Measurements from ENCODE around the gene PPFIA2. TPM values are rescaled to one million over a fixed set of nuclear protein-coding genes. Genes with fewer than 3 reads are reported as not detected.

Gene PPFIA2
- total RNA-seq, 1 experiment from 2014 or later: not detected

DNA sequence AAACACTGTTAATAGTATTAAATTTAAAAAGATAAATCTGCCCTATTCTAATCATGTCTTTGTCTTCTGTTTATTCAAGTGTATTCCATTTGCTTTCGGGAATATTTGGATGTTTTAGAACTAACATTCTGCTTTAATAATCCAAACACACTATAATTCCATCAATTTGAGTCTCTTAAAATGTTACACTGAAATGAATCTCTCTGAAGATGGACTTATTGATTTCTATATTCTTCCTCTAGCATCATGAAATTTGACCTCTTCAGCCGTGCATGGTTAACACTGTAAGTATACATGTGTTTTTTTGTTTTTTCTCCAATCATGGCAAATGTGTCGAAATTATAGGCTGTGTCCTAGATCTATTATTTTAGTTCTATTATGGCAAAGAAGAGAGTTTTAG is 342.1 kb downstream of the PPFIA2 start:
- Histone ChIP-seq H3K9me3 (no peaks in the 10 kb centered on the region), H3K4me3 (ENCODE audit: low read depth, low read length) (no peak overlapping the region), H3K4me1 (no peaks in the 10 kb centered on the region), H3K27me3 (replicated peaks; ENCODE audit: control insufficient read depth, insufficient read depth, low read length) (no peaks in the 10 kb centered on the region), H3K36me3 (ENCODE audit: control insufficient read depth, insufficient read depth, low read length) (no peaks in the 10 kb centered on the region)
- CTCF ChIA-PET: no interaction called here
- TF ChIP-seq, protein P1, sequence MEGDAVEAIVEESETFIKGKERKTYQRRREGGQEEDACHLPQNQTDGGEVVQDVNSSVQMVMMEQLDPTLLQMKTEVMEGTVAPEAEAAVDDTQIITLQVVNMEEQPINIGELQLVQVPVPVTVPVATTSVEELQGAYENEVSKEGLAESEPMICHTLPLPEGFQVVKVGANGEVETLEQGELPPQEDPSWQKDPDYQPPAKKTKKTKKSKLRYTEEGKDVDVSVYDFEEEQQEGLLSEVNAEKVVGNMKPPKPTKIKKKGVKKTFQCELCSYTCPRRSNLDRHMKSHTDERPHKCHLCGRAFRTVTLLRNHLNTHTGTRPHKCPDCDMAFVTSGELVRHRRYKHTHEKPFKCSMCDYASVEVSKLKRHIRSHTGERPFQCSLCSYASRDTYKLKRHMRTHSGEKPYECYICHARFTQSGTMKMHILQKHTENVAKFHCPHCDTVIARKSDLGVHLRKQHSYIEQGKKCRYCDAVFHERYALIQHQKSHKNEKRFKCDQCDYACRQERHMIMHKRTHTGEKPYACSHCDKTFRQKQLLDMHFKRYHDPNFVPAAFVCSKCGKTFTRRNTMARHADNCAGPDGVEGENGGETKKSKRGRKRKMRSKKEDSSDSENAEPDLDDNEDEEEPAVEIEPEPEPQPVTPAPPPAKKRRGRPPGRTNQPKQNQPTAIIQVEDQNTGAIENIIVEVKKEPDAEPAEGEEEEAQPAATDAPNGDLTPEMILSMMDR (IDR thresholded peaks at IDR 0.05; ENCODE audit: insufficient read depth in 1 of 2, low read depth in 1 of 2, low read length in 1 of 2, severe bottlenecking in 1 of 2, unreplicated experiment in 1 of 2): no peak
- intact Hi-C loops (cut with micrococcal nuclease; ENCODE audit: unreplicated experiment): no loop called here
- POLR2A ChIA-PET: no interaction called here
- H3K9me3 Mint-ChIP-seq (ENCODE audit: unreplicated experiment): peaks cover 12% of the 10 kb centered on the region
- no peak for DNase-seq
- H3K36me3 Mint-ChIP-seq (ENCODE audit: insufficient read depth, unreplicated experiment): no peaks in the 10 kb centered on the region
- H3K4me3 Mint-ChIP-seq (ENCODE audit: unreplicated experiment): no peak overlapping the region
- H3K27me3 Mint-ChIP-seq (ENCODE audit: insufficient read depth, unreplicated experiment): no peaks in the 10 kb centered on the region
- H3K27ac Mint-ChIP-seq (ENCODE audit: unreplicated experiment): no peak overlapping the region
- no TSS peak for BruUV-seq (replicated peaks)
- no peaks in the 10 kb centered on the region for H3K4me1 Mint-ChIP-seq (ENCODE audit: low read depth, unreplicated experiment)

DNA sequence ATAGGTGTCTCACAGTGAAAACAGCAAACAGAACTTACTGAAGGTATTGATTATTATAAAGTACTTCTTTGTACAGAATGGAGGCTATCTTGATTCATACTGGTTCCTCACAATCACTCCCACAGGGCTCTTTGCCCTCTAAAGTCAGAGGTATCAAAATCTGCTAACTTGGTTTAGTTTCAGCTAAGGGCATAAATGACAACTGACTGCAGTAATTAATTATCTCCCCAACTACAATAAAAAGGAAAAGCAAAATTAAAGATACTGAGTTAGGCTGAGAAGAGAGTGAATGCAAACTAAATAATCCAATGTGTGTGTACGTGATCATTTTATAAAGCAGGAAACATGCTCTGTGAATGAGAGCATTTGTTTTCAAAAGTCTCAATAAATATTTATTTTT is 342.6 kb downstream of the PPFIA2 start:
- no peaks in the 10 kb centered on the region for H3K27me3 Mint-ChIP-seq (ENCODE audit: insufficient read depth, unreplicated experiment)
- H3K27me3 ChIP-seq (replicated peaks; ENCODE audit: control insufficient read depth, insufficient read depth, low read length): no peaks in the 10 kb centered on the region
- ChIA-PET CTCF (no interaction called here), POLR2A (no interaction called here)
- H3K4me3 ChIP-seq (ENCODE audit: low read depth, low read length): no peak overlapping the region
- no peaks in the 10 kb centered on the region for H3K36me3 ChIP-seq (ENCODE audit: control insufficient read depth, insufficient read depth, low read length)
- TF ChIP-seq, protein P1 (IDR thresholded peaks at IDR 0.05; ENCODE audit: insufficient read depth in 1 of 2, low read depth in 1 of 2, low read length in 1 of 2, severe bottlenecking in 1 of 2, unreplicated experiment in 1 of 2): no peak
- H3K4me1 ChIP-seq: no peaks in the 10 kb centered on the region
- H3K4me3 Mint-ChIP-seq (ENCODE audit: unreplicated experiment): no peak overlapping the region
- H3K9me3 ChIP-seq: no peaks in the 10 kb centered on the region
- H3K36me3 Mint-ChIP-seq (ENCODE audit: insufficient read depth, unreplicated experiment): no peaks in the 10 kb centered on the region
- DNase-seq: no peak
- H3K4me1 Mint-ChIP-seq (ENCODE audit: low read depth, unreplicated experiment): no peaks in the 10 kb centered on the region
- H3K9me3 Mint-ChIP-seq (ENCODE audit: unreplicated experiment): peaks cover 9% of the 10 kb centered on the region
- BruUV-seq (replicated peaks): no TSS peak
- intact Hi-C loops (cut with micrococcal nuclease; ENCODE audit: unreplicated experiment): no loop called here
- no peak overlapping the region for H3K27ac Mint-ChIP-seq (ENCODE audit: unreplicated experiment)

DNA sequence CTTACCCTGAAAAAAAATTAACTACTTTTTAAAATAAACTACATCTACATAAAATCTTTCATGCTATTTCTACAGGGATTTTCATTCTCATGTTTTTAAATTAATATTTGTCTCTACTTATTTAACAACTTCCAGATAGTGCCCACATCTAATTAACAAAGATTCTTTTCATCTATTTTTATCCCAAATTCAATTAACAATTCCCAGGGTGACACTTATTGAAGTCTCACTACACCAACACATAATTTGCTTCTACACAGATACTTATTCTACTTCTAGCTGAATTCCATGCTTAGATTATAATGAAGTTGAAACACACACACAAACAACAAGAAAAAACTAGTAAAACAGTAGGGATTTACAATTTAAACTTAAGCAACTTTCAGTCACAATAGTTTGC is 344.7 kb downstream of the PPFIA2 start:
- TF ChIP-seq, protein P1 (IDR thresholded peaks at IDR 0.05; ENCODE audit: insufficient read depth in 1 of 2, low read depth in 1 of 2, low read length in 1 of 2, severe bottlenecking in 1 of 2, unreplicated experiment in 1 of 2): no peak
- ChIA-PET POLR2A (no interaction called here), CTCF (no interaction called here)
- Mint-ChIP-seq H3K27me3 (ENCODE audit: insufficient read depth, unreplicated experiment) (no peaks in the 10 kb centered on the region), H3K9me3 (ENCODE audit: unreplicated experiment) (no peaks in the 10 kb centered on the region), H3K27ac (ENCODE audit: unreplicated experiment) (no peak overlapping the region), H3K36me3 (ENCODE audit: insufficient read depth, unreplicated experiment) (no peaks in the 10 kb centered on the region), H3K4me1 (ENCODE audit: low read depth, unreplicated experiment) (no peaks in the 10 kb centered on the region), H3K4me3 (ENCODE audit: unreplicated experiment) (no peak overlapping the region)
- intact Hi-C loops (cut with micrococcal nuclease; ENCODE audit: unreplicated experiment): no loop called here
- Histone ChIP-seq H3K4me3 (ENCODE audit: low read depth, low read length) (no peak overlapping the region), H3K9me3 (no peaks in the 10 kb centered on the region), H3K4me1 (no peaks in the 10 kb centered on the region), H3K36me3 (ENCODE audit: control insufficient read depth, insufficient read depth, low read length) (no peaks in the 10 kb centered on the region), H3K27me3 (replicated peaks; ENCODE audit: control insufficient read depth, insufficient read depth, low read length) (no peaks in the 10 kb centered on the region)
- DNase-seq: no peak
- BruUV-seq (replicated peaks): no TSS peak
